Karpas-422 (cell line): ENCODE results near the gene C4B. TPM values are rescaled to one million over a fixed set of nuclear protein-coding genes. Genes with fewer than 3 reads are reported as not detected.
"Not testable (repeated sequence)": the region's sequence is repeated elsewhere in the genome, so short reads cannot be mapped to it uniquely, and the experiment has no call there.

Source experiments
- DNase-seq: peaks from one replicate; pipeline ENCODE4 v3.0.0-alpha.2; 2015
- H2AFZ ChIP-seq: fragments of 200-600 bp; sonication (generic); 2 replicates; pipeline ENCODE4 v1.6.1; 2014; ENCODE audit warnings: antibody characterized with exemption, low read length, mixed read lengths
- H3K27ac ChIP-seq: fragments of 200-600 bp; sonication (generic); 2 replicates; pipeline ENCODE4 v1.5.1; 2014; ENCODE audit warnings: mild to moderate bottlenecking, low read length, moderate library complexity
- H3K27me3 ChIP-seq: fragments of 200-600 bp; sonication (generic); 2 replicates; pipeline ENCODE4 v1.6.1; 2014; ENCODE audit warnings: low read length, mixed read lengths
- H3K36me3 ChIP-seq: fragments of 200-600 bp; sonication (generic); 2 replicates; pipeline ENCODE4 v1.6.1; 2014; ENCODE audit warnings: low read length, mixed read lengths; ENCODE audit not compliant: insufficient read depth
- H3K4me1 ChIP-seq: fragments of 200-600 bp; sonication (generic); 2 replicates; pipeline ENCODE4 v1.6.1; 2014; ENCODE audit warnings: mild to moderate bottlenecking, low read length, mixed read lengths
- H3K4me2 ChIP-seq: fragments of 200-600 bp; sonication (generic); 2 replicates; pipeline ENCODE4 v1.6.1; 2014; ENCODE audit warnings: low read length, low read depth, mild to moderate bottlenecking; ENCODE audit not compliant: poor library complexity, severe bottlenecking
- H3K4me3 ChIP-seq: fragments of 200-600 bp; sonication (generic); 2 replicates; pipeline ENCODE4 v1.5.1; 2014; ENCODE audit warnings: mild to moderate bottlenecking, antibody characterized with exemption, low read length, mixed read lengths
- H3K79me2 ChIP-seq: fragments of 200-600 bp; sonication (generic); 2 replicates; pipeline ENCODE4 v1.6.1; 2014; ENCODE audit warnings: mild to moderate bottlenecking, low read length, mixed read lengths
- H3K9ac ChIP-seq: fragments of 200-600 bp; sonication (generic); 2 replicates; pipeline ENCODE4 v1.6.0; 2014; ENCODE audit warnings: low read length
- H3K9me2 ChIP-seq: fragments of 200-600 bp; sonication (generic), shearing (Covaris generic); replicated peaks from 2 replicates; pipeline ENCODE4 v1.6.0; 2014; ENCODE audit warnings: mild to moderate bottlenecking, low read length, moderate library complexity; ENCODE audit not compliant: insufficient read depth
- H3K9me3 ChIP-seq: fragments of 300-700, 200-600 bp; sonication (generic); 2 replicates; pipeline ENCODE4 v1.6.1; 2014; ENCODE audit warnings: low read length, mixed read lengths
- H4K20me1 ChIP-seq: fragments of 200-600 bp; sonication (generic); 2 replicates; pipeline ENCODE4 v1.6.1; 2014; ENCODE audit warnings: mild to moderate bottlenecking, antibody characterized with exemption, low read length, low read depth; ENCODE audit not compliant: insufficient read depth
- total RNA-seq: library from RNA; depleted of rRNA; stranded (reverse); fragments of >200 nt; shearing (Covaris generic); gene quantifications from 2 replicates; pipeline ENCODE4 v1.2.3, GENCODE V29; 2014; ENCODE audit warnings: low replicate concordance

C4B gene
- total RNA-seq, 1 experiment from 2014 or later, result 1.9 TPM

DNA sequence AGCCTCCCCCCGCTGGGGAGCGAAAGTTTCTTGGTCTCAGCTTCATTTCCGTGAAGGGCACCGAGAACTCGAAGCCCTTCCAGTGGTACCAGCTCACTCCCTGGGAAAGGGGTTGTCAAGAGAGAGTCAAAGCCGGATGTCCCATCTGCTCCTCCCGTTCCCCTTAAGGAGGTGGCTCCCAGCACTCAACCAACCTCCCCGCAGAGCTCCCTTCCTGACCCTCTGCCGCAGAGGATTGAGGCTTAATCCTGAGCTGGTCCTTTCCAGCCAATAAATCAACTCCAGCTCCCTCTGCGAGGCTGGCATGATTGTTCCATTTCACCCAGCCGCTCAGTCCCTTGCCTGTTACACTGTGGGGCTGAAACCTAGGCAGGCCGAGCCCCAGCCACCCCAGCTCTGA lies 6.0 kb upstream of the C4B start:
- not testable (repeated sequence) for H3K9me3 ChIP-seq, H3K27me3 ChIP-seq, DNase-seq, H3K9ac ChIP-seq, H2AFZ ChIP-seq, H4K20me1 ChIP-seq, H3K9me2 ChIP-seq, H3K4me3 ChIP-seq, H3K79me2 ChIP-seq, H3K27ac ChIP-seq, H3K4me2 ChIP-seq, H3K36me3 ChIP-seq, H3K4me1 ChIP-seq

DNA sequence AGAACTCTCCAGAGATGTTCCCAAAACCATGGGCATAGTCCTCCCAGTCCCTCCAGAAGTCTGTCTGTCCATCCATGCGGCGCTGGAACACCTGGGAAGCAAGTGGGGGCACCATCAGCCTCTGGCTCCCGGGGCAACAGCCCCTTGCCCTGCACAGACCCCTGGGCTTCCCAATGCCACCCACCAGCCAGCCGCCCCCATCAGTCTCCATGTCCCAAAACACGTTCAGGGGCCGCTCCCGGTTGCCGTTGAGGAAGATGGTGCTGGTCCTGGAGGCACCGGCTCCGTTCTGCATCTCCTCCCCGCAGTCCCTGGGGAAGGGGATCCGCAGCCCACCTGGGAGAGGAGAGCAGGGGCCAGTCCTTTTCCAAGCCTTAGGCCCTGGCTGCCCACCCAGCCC lies 5.1 kb upstream of the C4B start:
- not testable (repeated sequence) for H3K36me3 ChIP-seq, H3K4me1 ChIP-seq, DNase-seq, H3K79me2 ChIP-seq, H3K9me3 ChIP-seq, H3K4me3 ChIP-seq, H3K9ac ChIP-seq, H3K4me2 ChIP-seq, H2AFZ ChIP-seq, H4K20me1 ChIP-seq, H3K9me2 ChIP-seq, H3K27me3 ChIP-seq, H3K27ac ChIP-seq

GRCh38 chr6:32010856-32011530 lies 3.6 kb upstream of the C4B start:
- not testable (repeated sequence) for H3K27ac ChIP-seq, H3K4me1 ChIP-seq, H4K20me1 ChIP-seq, H3K9me3 ChIP-seq, H3K36me3 ChIP-seq, H3K9me2 ChIP-seq, H3K4me3 ChIP-seq, DNase-seq, H3K79me2 ChIP-seq, H3K9ac ChIP-seq, H2AFZ ChIP-seq, H3K27me3 ChIP-seq, H3K4me2 ChIP-seq

DNA sequence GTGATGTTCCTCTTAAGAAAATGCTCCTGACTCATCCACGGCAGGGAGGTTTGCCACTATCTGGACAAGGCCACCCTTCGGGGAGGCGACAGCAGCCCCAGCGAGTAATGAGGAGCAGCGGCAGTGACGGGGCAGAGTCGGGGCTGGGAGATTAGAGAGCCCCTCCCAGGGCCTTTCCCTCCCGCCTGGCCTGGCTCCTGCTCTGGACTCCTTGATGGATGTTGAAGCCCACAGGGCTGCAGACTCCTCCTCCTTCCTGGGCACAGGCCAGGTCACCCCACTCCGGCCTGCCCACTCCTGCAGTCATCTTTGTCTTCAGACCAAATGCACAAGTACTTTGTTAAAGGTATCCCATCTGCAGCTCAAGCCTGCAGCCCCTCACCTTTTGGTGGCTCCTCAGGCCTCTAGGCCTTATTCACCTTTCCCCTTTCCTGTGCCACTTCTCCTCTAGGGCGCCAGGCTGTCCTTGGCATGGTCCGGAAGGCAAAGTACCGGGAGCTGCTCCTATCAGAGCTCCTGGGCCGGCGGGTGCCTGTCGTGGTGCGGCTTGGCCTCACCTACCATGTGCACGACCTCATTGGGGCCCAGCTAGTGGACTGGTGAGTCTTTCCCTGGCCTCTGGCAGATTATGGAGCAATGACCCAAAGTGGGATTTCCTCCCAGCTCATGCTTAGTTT lies 1.5 kb upstream of the C4B start:
- H3K4me1 ChIP-seq, H3K9ac ChIP-seq, H3K9me2 ChIP-seq, H4K20me1 ChIP-seq, H3K9me3 ChIP-seq, H3K36me3 ChIP-seq, DNase-seq, H3K79me2 ChIP-seq, H3K27ac ChIP-seq, H3K27me3 ChIP-seq, H3K4me3 ChIP-seq, H2AFZ ChIP-seq, H3K4me2 ChIP-seq: not testable (repeated sequence)

- H3K79me2 ChIP-seq, H3K4me3 ChIP-seq, H3K9me2 ChIP-seq, H3K9ac ChIP-seq, H4K20me1 ChIP-seq, H3K27me3 ChIP-seq, H3K36me3 ChIP-seq, H3K4me1 ChIP-seq, DNase-seq, H2AFZ ChIP-seq, H3K27ac ChIP-seq, H3K4me2 ChIP-seq, H3K9me3 ChIP-seq: not testable (repeated sequence)
Measured at GRCh38 chr6:32013738-32014137, 857 bp upstream of the C4B start.

GRCh38 chr6:32022100-32022499 lies 7.5 kb downstream of the C4B start:
- not testable (repeated sequence) for H3K4me1 ChIP-seq, H3K9me2 ChIP-seq, H3K9me3 ChIP-seq, H2AFZ ChIP-seq, H3K27ac ChIP-seq, H3K4me2 ChIP-seq, DNase-seq, H3K9ac ChIP-seq, H3K36me3 ChIP-seq, H3K79me2 ChIP-seq, H3K4me3 ChIP-seq, H3K27me3 ChIP-seq, H4K20me1 ChIP-seq

DNA sequence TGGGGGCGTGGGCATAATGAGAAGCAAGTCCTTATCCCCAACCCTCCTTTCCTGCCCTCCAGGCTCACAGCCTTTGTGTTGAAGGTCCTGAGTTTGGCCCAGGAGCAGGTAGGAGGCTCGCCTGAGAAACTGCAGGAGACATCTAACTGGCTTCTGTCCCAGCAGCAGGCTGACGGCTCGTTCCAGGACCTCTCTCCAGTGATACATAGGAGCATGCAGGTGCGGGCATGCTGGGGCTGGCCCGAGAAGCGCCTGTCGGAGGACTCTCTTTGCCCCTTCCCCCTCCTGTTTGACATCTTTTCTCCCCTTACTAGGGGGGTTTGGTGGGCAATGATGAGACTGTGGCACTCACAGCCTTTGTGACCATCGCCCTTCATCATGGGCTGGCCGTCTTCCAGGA lies 14.0 kb downstream of the C4B start:
- H3K9me3 ChIP-seq, H2AFZ ChIP-seq, H3K27ac ChIP-seq, H3K9ac ChIP-seq, H3K4me2 ChIP-seq, H3K4me1 ChIP-seq, DNase-seq, H3K9me2 ChIP-seq, H3K36me3 ChIP-seq, H3K27me3 ChIP-seq, H4K20me1 ChIP-seq, H3K79me2 ChIP-seq, H3K4me3 ChIP-seq: not testable (repeated sequence)

DNA sequence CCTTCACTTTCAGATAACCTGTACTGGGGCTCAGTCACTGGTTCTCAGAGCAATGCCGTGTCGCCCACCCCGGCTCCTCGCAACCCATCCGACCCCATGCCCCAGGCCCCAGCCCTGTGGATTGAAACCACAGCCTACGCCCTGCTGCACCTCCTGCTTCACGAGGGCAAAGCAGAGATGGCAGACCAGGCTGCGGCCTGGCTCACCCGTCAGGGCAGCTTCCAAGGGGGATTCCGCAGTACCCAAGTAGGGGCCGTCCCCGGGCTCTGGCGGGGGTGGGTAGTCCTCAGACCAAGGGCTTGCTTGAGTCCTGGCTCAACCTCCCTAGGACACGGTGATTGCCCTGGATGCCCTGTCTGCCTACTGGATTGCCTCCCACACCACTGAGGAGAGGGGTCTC lies 15.0 kb downstream of the C4B start:
- not testable (repeated sequence) for H3K9ac ChIP-seq, H4K20me1 ChIP-seq, H3K27ac ChIP-seq, H3K9me3 ChIP-seq, H3K4me1 ChIP-seq, H3K36me3 ChIP-seq, H3K79me2 ChIP-seq, H3K9me2 ChIP-seq, H2AFZ ChIP-seq, H3K4me2 ChIP-seq, H3K4me3 ChIP-seq, DNase-seq, H3K27me3 ChIP-seq
